ENCODE measurements around the gene HGD. TPM values are rescaled to one million over a fixed set of nuclear protein-coding genes. Genes with fewer than 3 reads are reported as not detected.
A peak's percentile ranks its signal among the peaks of the same experiment; 100 is the strongest.
"Not testable (repeated sequence)": the region's sequence is repeated elsewhere in the genome, so short reads cannot be mapped to it uniquely, and the experiment has no call there.

Gene HGD, protein sequence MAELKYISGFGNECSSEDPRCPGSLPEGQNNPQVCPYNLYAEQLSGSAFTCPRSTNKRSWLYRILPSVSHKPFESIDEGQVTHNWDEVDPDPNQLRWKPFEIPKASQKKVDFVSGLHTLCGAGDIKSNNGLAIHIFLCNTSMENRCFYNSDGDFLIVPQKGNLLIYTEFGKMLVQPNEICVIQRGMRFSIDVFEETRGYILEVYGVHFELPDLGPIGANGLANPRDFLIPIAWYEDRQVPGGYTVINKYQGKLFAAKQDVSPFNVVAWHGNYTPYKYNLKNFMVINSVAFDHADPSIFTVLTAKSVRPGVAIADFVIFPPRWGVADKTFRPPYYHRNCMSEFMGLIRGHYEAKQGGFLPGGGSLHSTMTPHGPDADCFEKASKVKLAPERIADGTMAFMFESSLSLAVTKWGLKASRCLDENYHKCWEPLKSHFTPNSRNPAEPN
- total RNA-seq (not detected), polyA plus RNA-seq (0.27 TPM)

DNA sequence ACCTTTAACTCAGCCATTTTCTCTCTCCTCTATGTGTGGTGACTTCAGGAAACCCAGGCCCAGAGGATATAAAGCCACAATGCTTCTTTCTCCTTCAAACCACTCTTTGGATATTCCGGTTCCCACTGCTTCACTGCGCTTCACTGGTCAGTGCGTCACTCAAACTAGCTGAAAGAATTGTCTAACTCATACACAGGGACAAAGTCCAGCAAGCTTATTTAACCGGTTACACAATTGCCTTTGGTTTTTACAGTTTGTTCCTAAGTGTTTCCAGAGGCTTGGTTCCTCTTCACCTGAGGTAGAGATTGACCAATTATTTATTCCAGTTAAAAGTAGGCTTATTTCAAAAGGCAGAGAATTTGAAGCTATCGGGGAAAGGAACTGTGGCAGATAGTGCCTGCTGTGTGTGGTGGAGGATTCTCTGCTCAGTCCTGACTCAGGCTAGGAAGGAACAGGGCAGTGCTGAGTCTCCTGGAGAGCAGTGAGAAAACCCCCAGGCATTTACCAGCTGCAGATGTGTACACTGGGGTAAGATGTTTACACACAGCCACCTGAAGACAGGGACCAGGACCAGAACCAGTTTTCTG, at the start of gene HGD:
HGD (minus strand) TSS at position 145 of the 587 bp plus-strand sequence; CDS start at position 17, 128 bp downstream.
- Histone ChIP-seq H3K27ac (ENCODE audit: low read depth) (no peak within 1 kb of the TSS), H3K36me3 (ENCODE audit: insufficient read depth) (no peaks in the 10 kb centered on the region), H3K4me3 (ENCODE audit: low read depth, low read length) (no peak within 1 kb of the TSS), H3K4me1 (ENCODE audit: insufficient read depth) (no peaks in the 10 kb centered on the region)
- DNase-seq (ENCODE audit: extremely low spot score) = no peak
- 95% methylated on average over 5 of the region's 5 CpGs for WGBS

DNA sequence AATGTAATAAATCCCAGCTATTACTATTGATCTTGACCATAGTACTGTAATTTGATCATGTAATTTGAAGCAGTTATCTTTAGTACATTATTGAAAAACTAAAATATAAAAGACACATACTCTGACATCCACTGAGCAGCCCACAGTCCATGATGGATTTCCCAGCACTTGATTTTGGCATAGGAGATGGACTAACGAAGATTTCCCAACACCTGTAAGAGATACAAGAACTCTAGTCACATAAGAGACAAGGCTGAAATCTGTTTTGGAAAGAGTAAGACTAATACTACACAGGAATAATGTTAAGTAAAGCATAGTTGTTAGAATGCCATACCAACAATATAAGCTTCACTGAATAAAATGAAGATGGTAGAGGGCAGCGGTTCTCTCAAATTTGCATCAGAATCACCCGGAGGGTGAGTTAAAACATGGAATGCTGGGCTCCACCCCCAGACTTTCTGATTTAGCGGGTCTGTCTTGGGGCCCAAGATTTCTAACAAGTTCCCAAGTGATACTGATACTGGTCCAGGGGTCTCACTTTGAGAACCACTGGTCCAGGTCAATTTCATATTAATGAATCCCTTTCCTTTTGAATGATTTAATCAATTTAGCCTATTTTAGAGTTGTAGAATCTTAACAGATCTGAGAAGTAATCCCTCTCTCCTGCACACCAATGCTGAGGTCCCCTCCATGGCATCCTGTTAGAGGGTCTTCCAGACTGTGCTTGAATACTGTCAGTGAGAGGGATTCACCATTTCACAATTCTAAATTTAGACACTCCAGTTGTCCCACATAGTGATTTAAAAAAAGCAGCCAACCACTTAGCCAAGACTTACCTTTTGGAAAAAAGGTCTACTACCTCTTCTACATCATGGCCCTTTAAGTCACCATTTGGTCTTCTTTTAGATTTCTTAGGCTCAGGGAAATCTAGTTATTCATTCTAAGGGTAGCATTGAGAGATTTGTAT, 48.8 kb upstream of the HGD start:
- Histone ChIP-seq H3K4me3 (ENCODE audit: low read depth, low read length) (no peak overlapping the region), H3K4me1 (ENCODE audit: insufficient read depth) (peaks cover 1% of the 10 kb centered on the region), H3K36me3 (ENCODE audit: insufficient read depth) (peaks cover 1% of the 10 kb centered on the region), H3K27ac (ENCODE audit: low read depth) (no peak overlapping the region)
- no peak for DNase-seq (ENCODE audit: extremely low spot score)
- WGBS = 85% methylated on average over 4 of the region's 4 CpGs

DNA sequence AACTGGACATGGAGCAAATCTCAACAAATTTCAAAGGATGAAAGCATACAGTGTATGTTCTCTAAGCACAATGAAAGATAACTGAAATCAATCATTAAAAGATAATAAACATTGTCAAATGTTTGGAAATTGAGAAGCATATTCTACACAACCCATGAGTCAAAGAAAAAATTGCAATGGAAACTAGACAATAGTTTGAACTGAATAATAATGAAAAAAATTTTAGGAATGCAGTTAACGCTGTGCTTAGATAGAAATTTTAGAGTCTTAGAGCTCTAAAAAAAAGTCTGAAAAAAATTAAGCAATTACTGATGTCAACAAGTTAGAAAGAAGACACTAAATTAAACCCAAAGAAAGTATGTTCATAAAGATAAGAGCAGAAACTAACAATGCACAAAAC, 44.8 kb upstream of the HGD start:
- no peak for DNase-seq (ENCODE audit: extremely low spot score)
- Histone ChIP-seq H3K4me3 (ENCODE audit: low read depth, low read length) (no peak overlapping the region), H3K4me1 (ENCODE audit: insufficient read depth) (peaks cover 1% of the 10 kb centered on the region), H3K36me3 (ENCODE audit: insufficient read depth) (peaks cover 1% of the 10 kb centered on the region), H3K27ac (ENCODE audit: low read depth) (no peak overlapping the region)
- 90% methylated on average over 1 of the region's 1 CpG for WGBS

DNA sequence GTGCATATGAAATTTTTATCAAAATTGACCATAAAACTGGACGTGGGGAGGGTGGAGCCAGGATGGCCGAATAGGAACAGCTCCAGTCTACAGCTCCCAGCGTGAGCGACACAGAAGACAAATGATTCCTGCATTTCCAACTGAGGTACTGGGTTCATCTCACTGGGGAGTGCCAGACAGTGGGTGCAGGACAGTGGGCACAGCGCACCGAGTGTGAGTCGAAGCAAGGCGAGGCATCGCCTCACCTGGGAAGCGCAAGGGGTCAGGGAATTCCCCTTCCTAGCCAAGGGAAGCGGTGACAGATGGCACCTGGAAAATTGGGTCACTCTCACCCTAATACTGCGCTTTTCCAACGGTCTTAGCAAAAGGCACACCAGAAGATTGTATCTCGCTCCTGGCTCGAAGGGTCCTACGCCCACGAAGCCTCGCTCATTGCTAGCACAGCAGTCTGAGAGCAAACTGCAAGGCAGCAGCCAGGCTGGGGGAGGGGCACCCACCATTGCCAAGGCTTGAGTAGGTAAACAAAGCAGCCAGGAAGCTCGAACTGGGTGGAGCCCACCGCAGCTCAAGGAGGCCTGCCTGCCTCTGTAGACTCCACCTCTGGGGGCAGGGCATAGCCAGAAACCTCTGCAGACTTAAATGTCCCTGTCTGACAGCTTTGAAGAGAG, 37.3 kb upstream of the HGD start:
- DNase-seq (ENCODE audit: extremely low spot score); H3K36me3 ChIP-seq (ENCODE audit: insufficient read depth); H3K27ac ChIP-seq (ENCODE audit: low read depth); H3K4me1 ChIP-seq (ENCODE audit: insufficient read depth): not testable (repeated sequence)
- 42% methylated on average over 20 of the region's 20 CpGs for WGBS
- H3K4me3 ChIP-seq (ENCODE audit: low read depth, low read length) = peak overlapping the region; percentile 25

DNA sequence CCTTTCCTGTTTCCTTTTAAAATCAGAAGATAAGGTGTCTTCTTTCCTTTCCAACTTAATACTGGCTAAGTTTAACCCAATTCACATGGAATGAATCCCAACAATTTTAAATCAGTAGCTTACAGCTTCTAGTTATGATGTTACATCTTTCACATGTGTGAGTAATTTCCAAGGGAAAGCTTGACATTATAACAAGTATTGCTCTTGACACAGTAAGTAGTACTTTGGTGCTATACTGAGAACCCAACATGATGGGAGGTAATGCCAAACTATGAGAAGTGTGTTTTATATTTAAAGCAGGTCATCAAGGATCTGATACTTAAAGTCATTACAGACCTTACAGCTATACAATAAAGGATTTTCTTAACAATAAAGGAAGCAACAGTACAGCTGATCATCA, 31.2 kb upstream of the HGD start:
- H3K36me3 ChIP-seq (ENCODE audit: insufficient read depth) = no peaks in the 10 kb centered on the region
- H3K27ac ChIP-seq (ENCODE audit: low read depth) = no peak overlapping the region
- no peak for DNase-seq (ENCODE audit: extremely low spot score)
- H3K4me3 ChIP-seq (ENCODE audit: low read depth, low read length) = no peak overlapping the region
- no peaks in the 10 kb centered on the region for H3K4me1 ChIP-seq (ENCODE audit: insufficient read depth)

DNA sequence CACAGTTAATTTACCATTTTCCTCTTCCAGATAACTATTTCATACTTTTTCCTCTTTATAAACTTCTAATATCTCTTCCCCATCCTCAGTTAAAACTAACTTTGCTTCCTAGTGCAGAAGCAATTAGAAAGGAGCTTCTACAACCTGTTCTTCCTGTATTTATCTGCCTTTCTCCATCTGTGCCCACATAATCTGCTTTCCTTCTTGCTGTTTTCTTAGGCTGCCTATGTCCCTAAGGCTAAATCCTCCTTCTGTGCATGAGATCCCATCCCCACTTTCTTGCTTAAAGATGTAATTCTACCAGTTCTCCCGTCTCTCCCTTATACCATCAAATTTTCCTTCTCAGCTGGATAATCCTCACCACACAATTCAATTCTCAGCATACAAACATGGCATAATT, 28.3 kb upstream of the HGD start:
- Histone ChIP-seq H3K36me3 (ENCODE audit: insufficient read depth) (no peaks in the 10 kb centered on the region), H3K4me3 (ENCODE audit: low read depth, low read length) (no peak overlapping the region), H3K27ac (ENCODE audit: low read depth) (no peak overlapping the region), H3K4me1 (ENCODE audit: insufficient read depth) (no peaks in the 10 kb centered on the region)
- no peak for DNase-seq (ENCODE audit: extremely low spot score)
- 88% methylated on average over 1 of the region's 1 CpG for WGBS

DNA sequence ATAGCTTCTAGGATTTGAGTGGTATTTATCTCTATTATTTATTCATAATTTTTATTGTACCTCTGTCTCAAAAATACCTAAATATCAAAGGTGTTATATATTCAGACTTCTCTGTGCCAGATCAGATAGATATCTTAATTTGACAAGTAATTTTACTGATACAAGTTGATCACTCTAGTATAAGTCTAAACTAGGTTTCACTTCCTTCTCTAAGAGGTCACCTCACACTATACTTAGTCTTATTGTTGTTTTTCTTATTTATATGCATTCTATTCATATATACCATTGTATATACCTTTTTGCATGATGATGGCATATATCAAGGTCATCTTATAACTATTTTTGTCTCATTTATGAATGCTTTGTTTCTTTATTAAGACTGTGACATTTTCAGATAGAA, 26.4 kb upstream of the HGD start:
- no peak overlapping the region for H3K27ac ChIP-seq (ENCODE audit: low read depth)
- DNase-seq (ENCODE audit: extremely low spot score) = no peak
- H3K4me3 ChIP-seq (ENCODE audit: low read depth, low read length) = no peak overlapping the region
- H3K36me3 ChIP-seq (ENCODE audit: insufficient read depth) = no peaks in the 10 kb centered on the region
- H3K4me1 ChIP-seq (ENCODE audit: insufficient read depth) = no peaks in the 10 kb centered on the region

DNA sequence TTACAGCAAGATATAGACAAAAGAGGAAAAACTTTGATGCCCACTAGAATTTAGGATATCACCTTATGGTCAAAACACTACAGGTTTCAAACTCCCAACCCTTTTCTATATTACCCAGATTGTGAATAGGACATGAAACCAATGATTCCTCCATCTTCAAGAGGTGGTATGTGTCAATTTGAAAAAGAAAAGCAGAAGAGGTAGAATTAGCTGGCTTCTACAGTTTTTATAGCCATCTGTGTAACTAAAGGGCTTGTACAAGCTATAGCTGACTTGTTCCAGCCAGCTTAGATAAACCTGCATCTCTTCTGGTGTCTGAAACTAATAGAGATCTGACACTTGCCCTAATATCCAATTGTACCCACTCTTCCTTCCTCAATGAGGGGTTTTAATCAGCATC, 24.9 kb upstream of the HGD start:
- H3K36me3 ChIP-seq (ENCODE audit: insufficient read depth) = no peaks in the 10 kb centered on the region
- H3K27ac ChIP-seq (ENCODE audit: low read depth) = no peak overlapping the region
- no peaks in the 10 kb centered on the region for H3K4me1 ChIP-seq (ENCODE audit: insufficient read depth)
- H3K4me3 ChIP-seq (ENCODE audit: low read depth, low read length) = no peak overlapping the region
- no peak for DNase-seq (ENCODE audit: extremely low spot score)

DNA sequence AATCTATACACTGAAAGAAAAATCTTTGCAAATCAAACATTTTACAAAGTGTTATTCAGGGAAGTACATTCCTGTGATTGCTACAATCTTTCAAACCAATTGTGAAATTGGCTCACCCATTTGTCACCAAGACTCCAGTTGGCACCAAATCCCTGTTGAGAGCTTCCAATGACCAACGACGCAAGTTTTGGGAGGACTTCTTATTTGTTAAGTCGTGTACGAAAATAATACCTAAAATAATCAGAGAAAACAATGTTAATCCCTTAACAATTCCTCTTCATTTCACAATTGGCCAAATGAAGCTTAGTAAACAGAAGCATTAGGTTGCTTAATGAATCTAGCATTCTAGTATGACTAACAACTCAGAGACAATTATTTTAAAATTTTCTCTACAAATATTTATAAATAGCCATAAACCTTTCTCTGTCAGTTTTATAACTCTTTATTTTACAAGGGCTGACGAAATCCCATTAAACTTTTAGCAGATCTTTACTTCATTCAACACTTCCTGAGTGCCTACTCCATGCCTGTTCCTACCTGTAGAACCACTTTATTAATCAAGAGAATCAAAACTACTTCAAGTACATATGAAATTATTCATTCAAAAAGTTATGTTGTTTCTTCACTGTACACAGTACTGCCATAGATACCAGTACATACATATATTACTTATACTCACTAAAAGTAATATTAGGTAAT, 24.0 kb upstream of the HGD start:
- 79% methylated on average over 5 of the region's 5 CpGs for WGBS

DNA sequence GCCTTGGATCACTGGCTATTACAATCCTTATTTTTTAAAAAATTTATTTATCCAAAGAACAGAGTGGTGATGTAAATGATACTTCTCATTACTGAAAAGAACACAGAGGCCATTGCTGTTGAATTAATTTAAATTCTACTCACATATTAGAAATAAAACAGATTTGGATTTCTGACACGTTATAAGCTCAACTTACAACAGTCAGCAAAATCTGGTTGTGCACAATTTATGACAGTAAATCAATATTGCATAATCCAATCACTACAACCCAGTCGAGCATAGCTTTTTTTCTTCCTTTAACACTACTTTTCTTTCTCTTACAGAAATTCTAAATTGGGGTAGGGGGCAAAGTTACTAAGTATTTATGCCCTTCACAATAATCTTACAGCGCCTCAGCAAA, 17.3 kb upstream of the HGD start:
- Histone ChIP-seq H3K4me3 (ENCODE audit: low read depth, low read length) (no peak overlapping the region), H3K36me3 (ENCODE audit: insufficient read depth) (peaks cover 2% of the 10 kb centered on the region), H3K4me1 (ENCODE audit: insufficient read depth) (no peaks in the 10 kb centered on the region), H3K27ac (ENCODE audit: low read depth) (no peak overlapping the region)
- 90% methylated on average over 3 of the region's 3 CpGs for WGBS
- DNase-seq (ENCODE audit: extremely low spot score) = no peak

More for the DNA sequence above, 24.0 kb upstream of the HGD start:
- Histone ChIP-seq H3K36me3 (ENCODE audit: insufficient read depth) (no peaks in the 10 kb centered on the region), H3K27ac (ENCODE audit: low read depth) (no peak overlapping the region), H3K4me3 (ENCODE audit: low read depth, low read length) (no peak overlapping the region), H3K4me1 (ENCODE audit: insufficient read depth) (no peaks in the 10 kb centered on the region)
- no peak for DNase-seq (ENCODE audit: extremely low spot score)

DNA sequence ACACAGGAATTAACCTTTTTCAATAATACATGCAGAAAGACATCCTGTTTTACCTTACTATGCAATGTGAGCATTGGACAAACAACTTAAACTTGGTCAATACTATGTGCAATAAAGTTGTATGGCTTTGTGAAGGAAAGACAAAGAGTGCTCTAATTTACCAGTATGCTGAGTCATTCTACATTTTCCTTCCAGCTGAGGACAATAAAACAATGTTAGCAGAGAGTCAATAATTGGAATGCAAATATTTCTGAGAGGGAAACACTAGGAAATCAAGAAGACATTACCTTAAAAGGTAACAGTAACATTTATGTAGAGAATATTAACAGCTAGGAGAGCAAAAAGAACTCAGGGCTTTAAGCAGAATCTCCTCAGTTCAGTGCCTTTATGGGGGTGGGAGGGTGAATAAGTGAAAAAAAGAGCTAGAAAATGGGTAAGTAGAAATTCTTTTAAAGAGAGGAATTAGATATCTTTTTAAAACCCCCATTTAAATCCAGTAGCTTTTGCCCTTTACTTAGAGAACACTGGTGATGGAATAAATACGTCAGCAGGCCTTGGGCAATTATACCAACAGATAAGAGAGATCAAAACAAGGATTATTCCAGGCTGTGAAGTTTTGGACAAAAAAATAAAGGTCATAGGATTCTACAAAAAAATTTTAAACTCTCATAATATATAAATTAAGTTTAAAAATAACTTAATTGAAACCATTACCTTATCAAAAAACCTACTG, 11.6 kb upstream of the HGD start:
- no peak for DNase-seq (ENCODE audit: extremely low spot score)
- Histone ChIP-seq H3K36me3 (ENCODE audit: insufficient read depth) (peaks cover 2% of the 10 kb centered on the region), H3K4me3 (ENCODE audit: low read depth, low read length) (no peak overlapping the region), H3K27ac (ENCODE audit: low read depth) (no peak overlapping the region), H3K4me1 (ENCODE audit: insufficient read depth) (no peaks in the 10 kb centered on the region)
- 70% methylated on average over 1 of the region's 1 CpG for WGBS

DNA sequence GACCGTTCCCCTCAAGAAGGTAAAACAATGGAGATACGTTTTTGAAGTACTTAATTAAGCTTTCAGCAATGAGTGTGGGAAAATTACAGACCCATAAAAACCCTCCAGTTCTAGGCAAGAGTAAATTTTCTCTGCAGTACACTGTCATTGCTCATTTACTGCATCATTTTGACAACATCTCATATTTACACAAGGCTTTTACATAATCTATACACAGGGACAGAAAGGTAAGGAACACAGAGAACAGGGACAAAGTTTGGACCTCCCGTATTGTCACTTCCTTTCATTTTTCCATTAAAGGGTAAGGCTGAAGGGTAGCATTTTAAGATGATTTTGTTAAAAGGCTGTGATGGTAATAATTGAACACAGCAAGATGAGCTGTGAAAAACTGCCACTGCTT, 7.4 kb upstream of the HGD start:
- Histone ChIP-seq H3K4me3 (ENCODE audit: low read depth, low read length) (no peak overlapping the region), H3K27ac (ENCODE audit: low read depth) (no peak overlapping the region), H3K36me3 (ENCODE audit: insufficient read depth) (no peaks in the 10 kb centered on the region), H3K4me1 (ENCODE audit: insufficient read depth) (no peaks in the 10 kb centered on the region)
- WGBS = 82% methylated on average over 3 of the region's 3 CpGs
- no peak for DNase-seq (ENCODE audit: extremely low spot score)
